Nephron (organoid): ENCODE results near the gene UBE2K.
"Not testable (repeated sequence)": the region's sequence is repeated elsewhere in the genome, so short reads cannot be mapped to it uniquely, and the experiment has no call there.

ENCODE experiments used
- H3K27ac Mint-ChIP-seq, 3 experiments: 2 replicates each; pipeline ENCODE4 v1.8.0; 2020; ENCODE audit warnings: mixed read lengths in 3 of 3, mild to moderate bottlenecking in 2 of 3, moderate library complexity in 1 of 3
- H3K27me3 Mint-ChIP-seq: 2 replicates; pipeline ENCODE4 v1.8.0; 2021; ENCODE audit warnings: low read depth, mild to moderate bottlenecking, moderate library complexity, mixed read lengths
- H3K36me3 Mint-ChIP-seq: 2 replicates; pipeline ENCODE4 v1.8.0; 2020; ENCODE audit warnings: low read depth, mixed read lengths
- H3K4me1 Mint-ChIP-seq: 2 replicates; pipeline ENCODE4 v1.8.0; 2020; ENCODE audit warnings: mixed read lengths
- H3K4me3 Mint-ChIP-seq, 3 experiments: 2 replicates each; pipeline ENCODE4 v1.8.0; 2020; ENCODE audit warnings: mild to moderate bottlenecking in 3 of 3, mixed read lengths in 3 of 3, moderate library complexity in 2 of 3
- H3K9me3 Mint-ChIP-seq: 2 replicates; pipeline ENCODE4 v1.8.0; 2020; ENCODE audit warnings: mixed read lengths
- CTCF ChIP-seq, 3 experiments: fragments of 200-600 bp; sonication (generic); IDR thresholded peaks; one replicate each; pipeline ENCODE4 v1.5.0; 2021; ENCODE audit warnings: antibody characterized with exemption in 3 of 3; ENCODE audit not compliant: unreplicated experiment in 3 of 3

The UBE2K gene

GRCh38 chr4:39763714-39764572 is 66.0 kb downstream of the UBE2K start:
- no peaks in the 10 kb centered on the region for H3K9me3 Mint-ChIP-seq
- no peak overlapping the region for H3K4me3 Mint-ChIP-seq
- peak overlapping the region in 1 of 3 experiments; percentile 55 for H3K27ac Mint-ChIP-seq
- TF ChIP-seq CTCF (IDR thresholded peaks at IDR 0.05; ENCODE audit: unreplicated experiment in 3 of 3): no peak
- H3K4me1 Mint-ChIP-seq: no peaks in the 10 kb centered on the region
- peaks cover 63% of the 10 kb centered on the region for H3K36me3 Mint-ChIP-seq
- no peaks in the 10 kb centered on the region for H3K27me3 Mint-ChIP-seq

- H3K4me3 Mint-ChIP-seq: no peak overlapping the region
- no peak for TF ChIP-seq CTCF (IDR thresholded peaks at IDR 0.05; ENCODE audit: unreplicated experiment in 3 of 3)
- no peak overlapping the region for H3K27ac Mint-ChIP-seq
- H3K36me3 Mint-ChIP-seq: peaks cover 51% of the 10 kb centered on the region
- H3K9me3 Mint-ChIP-seq: no peaks in the 10 kb centered on the region
- H3K4me1 Mint-ChIP-seq: no peaks in the 10 kb centered on the region
- H3K27me3 Mint-ChIP-seq: no peaks in the 10 kb centered on the region
Observed at GRCh38 chr4:39770005-39770404, 72.1 kb downstream of the UBE2K start.

GRCh38 chr4:39770471-39770870 is 72.5 kb downstream of the UBE2K start:
- Mint-ChIP-seq H3K27me3 (no peaks in the 10 kb centered on the region), H3K9me3 (no peaks in the 10 kb centered on the region), H3K4me1 (no peaks in the 10 kb centered on the region), H3K27ac (no peak overlapping the region), H3K36me3 (peaks cover 53% of the 10 kb centered on the region), H3K4me3 (no peak overlapping the region)
- TF ChIP-seq CTCF (IDR thresholded peaks at IDR 0.05; ENCODE audit: unreplicated experiment in 3 of 3): no peak

- Mint-ChIP-seq H3K9me3 (no peaks in the 10 kb centered on the region), H3K27ac (no peak overlapping the region), H3K27me3 (no peaks in the 10 kb centered on the region), H3K36me3 (peaks cover 53% of the 10 kb centered on the region), H3K4me1 (no peaks in the 10 kb centered on the region), H3K4me3 (no peak overlapping the region)
- TF ChIP-seq CTCF (IDR thresholded peaks at IDR 0.05; ENCODE audit: unreplicated experiment in 3 of 3): no peak
Observed at GRCh38 chr4:39770969-39771724, 73.2 kb downstream of the UBE2K start.

GRCh38 chr4:39781988-39782387 is 84.1 kb downstream of the UBE2K start:
- not testable (repeated sequence) for H3K27me3 Mint-ChIP-seq, H3K9me3 Mint-ChIP-seq, H3K4me3 Mint-ChIP-seq, H3K27ac Mint-ChIP-seq, H3K4me1 Mint-ChIP-seq
- H3K36me3 Mint-ChIP-seq: peaks cover 24% of the 10 kb centered on the region

- peak overlapping the region in 1 of 3 experiments; percentile 19 for H3K27ac Mint-ChIP-seq
- H3K27me3 Mint-ChIP-seq: peaks cover 3% of the 10 kb centered on the region
- H3K4me3 Mint-ChIP-seq: no peak overlapping the region
- H3K36me3 Mint-ChIP-seq: peaks cover 6% of the 10 kb centered on the region
- H3K9me3 Mint-ChIP-seq: no peaks in the 10 kb centered on the region
- no peaks in the 10 kb centered on the region for H3K4me1 Mint-ChIP-seq
- TF ChIP-seq CTCF (IDR thresholded peaks at IDR 0.05; ENCODE audit: unreplicated experiment in 3 of 3): no peak
Observed at GRCh38 chr4:39785083-39785482, 87.1 kb downstream of the UBE2K start.
